Measurements from ENCODE around the gene ADGRG1.

The ADGRG1 gene

GRCh38 chr16:57643147-57643874, 14.9 kb downstream of the ADGRG1 start:
- H3K27ac ChIP-seq = no peak overlapping the region
- TF ChIP-seq, protein P1, sequence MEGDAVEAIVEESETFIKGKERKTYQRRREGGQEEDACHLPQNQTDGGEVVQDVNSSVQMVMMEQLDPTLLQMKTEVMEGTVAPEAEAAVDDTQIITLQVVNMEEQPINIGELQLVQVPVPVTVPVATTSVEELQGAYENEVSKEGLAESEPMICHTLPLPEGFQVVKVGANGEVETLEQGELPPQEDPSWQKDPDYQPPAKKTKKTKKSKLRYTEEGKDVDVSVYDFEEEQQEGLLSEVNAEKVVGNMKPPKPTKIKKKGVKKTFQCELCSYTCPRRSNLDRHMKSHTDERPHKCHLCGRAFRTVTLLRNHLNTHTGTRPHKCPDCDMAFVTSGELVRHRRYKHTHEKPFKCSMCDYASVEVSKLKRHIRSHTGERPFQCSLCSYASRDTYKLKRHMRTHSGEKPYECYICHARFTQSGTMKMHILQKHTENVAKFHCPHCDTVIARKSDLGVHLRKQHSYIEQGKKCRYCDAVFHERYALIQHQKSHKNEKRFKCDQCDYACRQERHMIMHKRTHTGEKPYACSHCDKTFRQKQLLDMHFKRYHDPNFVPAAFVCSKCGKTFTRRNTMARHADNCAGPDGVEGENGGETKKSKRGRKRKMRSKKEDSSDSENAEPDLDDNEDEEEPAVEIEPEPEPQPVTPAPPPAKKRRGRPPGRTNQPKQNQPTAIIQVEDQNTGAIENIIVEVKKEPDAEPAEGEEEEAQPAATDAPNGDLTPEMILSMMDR (IDR thresholded peaks at IDR 0.05) = no peak
- TF ChIP-seq ZFX (IDR thresholded peaks at IDR 0.05; ENCODE audit: borderline replicate concordance) = no peak

- H3K27ac ChIP-seq = no peak overlapping the region
- TF ChIP-seq, protein P1 (IDR thresholded peaks at IDR 0.05) = no peak
- TF ChIP-seq ZFX (IDR thresholded peaks at IDR 0.05; ENCODE audit: borderline replicate concordance) = no peak
Measured at GRCh38 chr16:57643910-57644309, 15.5 kb downstream of the ADGRG1 start.

- TF ChIP-seq, protein P1 (IDR thresholded peaks at IDR 0.05) = no peak
- no peak for TF ChIP-seq ZFX (IDR thresholded peaks at IDR 0.05; ENCODE audit: borderline replicate concordance)
- no peak overlapping the region for H3K27ac ChIP-seq
Measured at GRCh38 chr16:57644383-57645014, 16.1 kb downstream of the ADGRG1 start.

- TF ChIP-seq, protein P1 (IDR thresholded peaks at IDR 0.05) = no peak
- TF ChIP-seq ZFX (IDR thresholded peaks at IDR 0.05; ENCODE audit: borderline replicate concordance) = no peak
- H3K27ac ChIP-seq = no peak overlapping the region
Measured at GRCh38 chr16:57645169-57645568, 16.7 kb downstream of the ADGRG1 start.

DNA sequence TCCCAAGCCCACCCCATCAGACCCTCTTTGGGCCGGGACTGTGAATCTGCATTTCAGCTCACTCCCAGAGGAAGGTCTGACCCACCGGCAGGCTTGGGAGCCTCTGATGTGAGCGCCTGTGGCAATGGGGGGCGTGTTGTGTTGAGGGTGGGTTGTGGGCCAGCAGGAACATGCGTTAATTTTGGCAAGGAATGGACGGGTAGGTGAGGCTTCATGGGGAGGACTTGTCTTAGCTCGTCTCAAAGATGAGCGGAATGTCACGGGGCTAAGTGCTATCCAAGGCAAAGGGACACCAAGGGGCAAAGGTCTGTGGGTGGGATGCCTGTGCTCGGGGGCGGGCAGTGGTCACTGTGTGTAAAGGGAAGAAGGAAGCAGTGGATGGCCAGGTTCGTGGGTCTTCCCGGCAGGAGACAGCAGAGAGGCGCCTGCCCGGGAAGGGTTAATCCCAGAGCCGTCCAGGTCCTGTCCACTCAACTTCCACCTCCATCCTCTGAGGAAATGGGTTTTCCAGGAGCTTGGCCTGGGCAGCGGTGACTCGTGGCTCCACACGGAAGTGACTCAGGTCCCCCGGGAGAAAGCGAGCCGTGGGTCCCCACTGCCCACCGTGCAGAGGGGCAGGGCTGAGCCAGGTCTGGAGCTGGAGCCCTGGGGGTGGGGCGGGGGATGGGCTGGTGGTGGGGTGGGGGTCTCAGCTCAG, 17.4 kb downstream of the ADGRG1 start:
- no peak overlapping the region for H3K27ac ChIP-seq
- no peak for TF ChIP-seq ZFX (IDR thresholded peaks at IDR 0.05; ENCODE audit: borderline replicate concordance)
- TF ChIP-seq, protein P1 (IDR thresholded peaks at IDR 0.05) = no peak

GRCh38 chr16:57646388-57647039, 18.1 kb downstream of the ADGRG1 start:
- no peak overlapping the region for H3K27ac ChIP-seq
- no peak for TF ChIP-seq ZFX (IDR thresholded peaks at IDR 0.05; ENCODE audit: borderline replicate concordance)
- TF ChIP-seq, protein P1 (IDR thresholded peaks at IDR 0.05) = no peak
